Activated effector memory CD4-positive, alpha-beta T cell treated with Interleukin-2 at 50 U/mL for 16 hours (primary cell): Measurements from ENCODE around the gene PRR19.
"Not testable (repeated sequence)": the region's sequence is repeated elsewhere in the genome, so short reads cannot be mapped to it uniquely, and the experiment has no call there.

Source experiments
- DNase-seq: peaks from one replicate; pipeline ENCODE4 v3.0.0-alpha.2; 2020

The PRR19 gene

DNA sequence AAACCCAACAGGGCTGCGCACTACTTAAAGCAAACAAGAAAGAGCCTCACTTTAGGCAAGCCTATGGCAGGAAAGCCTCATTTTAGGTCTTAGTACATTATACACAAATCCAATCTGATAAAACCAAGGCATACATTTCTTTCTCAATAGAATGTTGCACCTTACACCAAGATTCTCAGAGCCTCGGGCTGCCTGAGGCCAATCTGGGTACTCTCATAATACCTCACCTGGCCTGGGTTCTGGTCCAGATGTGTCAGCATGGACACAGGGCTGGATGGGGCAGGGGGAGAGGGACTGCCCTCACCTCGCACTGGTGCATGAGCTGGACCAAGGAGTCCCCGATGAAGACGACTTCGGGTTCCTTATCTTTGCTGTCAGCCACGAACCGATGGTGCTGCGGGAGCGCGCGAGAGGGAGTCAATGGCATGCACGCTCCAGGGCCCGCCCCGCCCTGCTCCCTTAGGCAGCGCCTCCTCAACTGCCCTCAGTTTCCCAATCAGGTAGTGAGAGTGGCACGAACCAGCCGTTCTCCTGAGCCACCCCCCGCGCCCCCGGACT lies at the start of gene PRR19:
TSS of gene PRR19 (plus strand) at position 487 of the 558 bp plus-strand sequence. CDS start 7,453 bp downstream, outside the sequence.
- no peak for DNase-seq

DNA sequence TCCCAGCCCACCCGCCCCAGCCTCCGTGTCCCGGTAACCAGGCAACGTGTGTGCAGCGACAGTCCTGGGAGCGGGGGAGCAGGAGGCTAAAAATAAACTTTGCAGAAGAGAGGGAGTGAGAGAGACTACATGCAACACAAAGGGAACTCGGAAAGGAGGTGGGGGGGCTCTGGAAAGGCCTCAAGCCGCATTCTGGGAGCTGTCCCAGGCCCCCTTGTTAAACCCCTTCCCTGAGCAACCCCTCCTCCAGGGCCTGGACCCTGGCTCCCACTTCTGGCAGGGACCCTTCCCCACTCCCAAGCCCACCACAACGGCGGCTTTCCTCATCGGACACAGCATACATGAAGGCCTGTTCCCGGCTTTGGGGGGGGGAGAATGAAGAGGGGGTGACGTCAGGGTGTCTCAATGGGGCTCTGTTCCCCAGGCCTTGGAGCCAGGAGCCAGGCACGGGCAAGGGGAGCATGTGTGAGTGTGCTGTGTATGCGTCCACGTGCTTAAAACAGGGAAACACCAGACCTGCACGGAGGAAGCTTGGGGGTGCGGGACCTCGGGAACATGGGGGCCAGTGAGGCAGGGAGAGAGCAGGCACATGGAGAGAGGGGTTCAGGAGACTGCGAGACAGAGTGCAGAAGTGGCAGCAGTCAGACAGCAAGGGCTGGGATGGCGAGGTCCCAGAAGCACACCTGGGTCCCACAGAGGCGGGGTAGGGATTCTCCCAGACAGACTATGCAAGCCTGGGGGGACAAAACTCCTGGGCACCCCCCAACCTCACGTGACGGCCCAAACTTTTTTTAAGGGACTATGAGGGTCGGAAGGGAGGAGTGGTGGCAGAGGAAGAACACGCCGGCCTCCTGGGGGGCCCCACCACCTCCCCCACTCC lies 49.3 kb upstream of the PRR19 start:
- no peak for DNase-seq

- DNase-seq, result peak; percentile 57
Measured at GRCh38 chr19:42253245-42254088, 48.5 kb upstream of the PRR19 start.

DNA sequence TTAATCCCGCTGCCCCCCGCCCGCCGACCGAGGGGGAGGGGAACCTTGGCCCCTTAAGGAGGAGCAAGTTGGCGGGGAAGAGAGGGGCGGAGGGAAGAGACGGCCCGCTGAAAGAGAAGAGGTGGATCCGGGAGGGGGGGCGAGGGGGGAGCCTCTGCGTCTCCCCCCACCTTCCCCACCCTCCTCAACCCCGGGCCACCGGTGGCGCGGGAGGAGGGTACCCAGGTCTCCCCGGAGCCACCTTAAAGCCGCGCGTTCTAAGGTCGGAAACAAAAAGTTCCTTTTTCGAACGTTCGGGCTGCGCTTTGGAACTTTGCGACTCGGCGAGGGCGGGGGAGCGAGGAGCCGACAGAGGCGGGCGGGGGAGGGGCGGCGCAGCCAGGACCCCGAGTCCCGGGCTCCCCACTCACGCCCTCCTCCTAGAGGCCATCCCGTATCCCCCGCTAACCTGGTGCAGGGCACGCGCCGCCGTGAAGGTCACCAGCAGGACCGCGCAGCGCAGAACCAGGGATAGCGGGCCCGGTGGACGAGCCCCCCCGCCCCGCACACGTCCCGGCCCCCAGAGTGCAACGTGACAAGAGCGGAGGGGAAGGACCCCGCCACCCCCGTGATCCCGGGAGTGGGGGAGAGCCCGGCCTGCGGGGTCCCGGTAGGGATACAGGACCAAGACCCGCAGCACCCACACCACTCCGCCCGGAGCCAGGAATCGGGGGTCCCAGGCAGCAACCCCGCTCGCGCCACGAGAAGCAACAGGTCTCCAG lies 47.7 kb upstream of the PRR19 start:
- peak; percentile 71 for DNase-seq

GRCh38 chr19:42254850-42255765 lies 46.8 kb upstream of the PRR19 start, which contains the start of gene ERF:
Gene ERF, minus strand, starts transcription at chr19:42255128. Its CDS starts 129 bp downstream, at chr19:42254999.
- DNase-seq, result peak; percentile 90

- no peak for DNase-seq
Measured at GRCh38 chr19:42255766-42256745, 45.9 kb upstream of the PRR19 start.

DNA sequence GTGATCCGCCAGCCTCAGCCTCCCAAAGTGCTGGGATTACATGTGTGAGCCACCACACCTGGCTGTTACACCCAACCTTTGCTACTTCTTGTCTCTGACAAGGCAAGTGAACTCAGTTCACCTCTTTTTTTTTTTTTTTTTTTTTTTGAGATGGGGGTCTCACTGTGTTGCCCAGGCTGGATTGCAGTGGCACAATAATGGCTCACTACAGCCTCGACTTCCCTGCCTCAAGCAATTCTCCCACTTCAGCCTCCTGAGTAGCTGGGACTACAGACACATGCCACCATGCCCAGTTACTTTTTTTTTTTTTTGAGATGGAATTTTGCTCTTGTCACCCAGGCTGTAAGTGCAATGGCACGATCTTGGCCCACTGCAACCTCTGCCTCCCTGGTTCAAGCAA lies 44.1 kb upstream of the PRR19 start:
- DNase-seq, result not testable (repeated sequence)

DNA sequence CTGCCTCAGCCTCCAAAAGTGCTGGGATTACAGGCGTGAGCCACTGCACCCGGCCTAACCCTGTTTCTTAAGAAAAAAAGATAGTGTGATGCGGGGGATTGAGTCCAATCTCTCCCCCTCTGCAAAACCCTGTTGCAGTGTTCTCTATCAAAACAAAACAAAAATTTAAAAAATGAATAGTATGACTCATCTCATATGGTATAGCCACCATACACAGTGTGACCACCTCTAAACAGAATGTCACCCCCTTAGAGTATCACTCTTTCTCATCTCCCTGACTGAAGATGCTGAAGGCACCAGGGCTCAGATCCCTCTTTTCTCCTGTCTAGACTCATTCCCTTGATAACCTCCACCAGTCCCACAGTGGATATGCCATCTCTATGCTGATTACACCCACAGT lies 40.2 kb upstream of the PRR19 start:
- no peak for DNase-seq

- not testable (repeated sequence) for DNase-seq
Measured at GRCh38 chr19:42266105-42266504, 35.8 kb upstream of the PRR19 start.

DNA sequence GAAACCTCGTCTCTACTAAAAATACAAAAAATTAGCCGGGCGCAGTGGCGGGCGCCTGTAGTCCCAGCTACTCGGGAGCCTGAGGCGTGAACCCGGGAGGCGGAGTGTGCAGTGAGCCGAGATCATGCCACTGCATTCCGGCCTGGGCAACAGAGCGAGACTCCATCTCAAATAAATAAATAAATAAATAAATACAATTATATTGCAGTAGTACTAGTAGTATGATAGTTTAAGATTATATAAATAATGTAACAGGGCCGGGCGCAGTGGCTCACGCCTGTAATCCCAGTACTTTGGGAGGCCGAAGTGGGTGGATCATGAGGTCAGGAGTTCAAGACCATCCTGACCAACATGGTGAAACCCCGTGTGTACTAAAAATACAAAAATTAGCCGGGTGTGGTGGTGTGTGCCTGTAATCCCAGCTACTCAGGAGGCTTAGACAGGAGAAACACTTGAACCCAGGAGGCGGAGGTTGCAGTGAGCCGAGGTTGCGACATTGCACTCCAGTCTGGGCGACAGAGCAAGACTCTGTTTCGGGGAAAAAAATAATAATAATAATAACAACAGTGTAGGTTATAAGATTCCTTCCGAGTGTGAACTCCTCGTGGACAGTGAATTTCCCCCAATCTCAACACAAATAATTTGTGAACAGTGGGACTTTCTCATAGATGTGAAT lies 34.9 kb upstream of the PRR19 start:
- DNase-seq, result not testable (repeated sequence)

DNA sequence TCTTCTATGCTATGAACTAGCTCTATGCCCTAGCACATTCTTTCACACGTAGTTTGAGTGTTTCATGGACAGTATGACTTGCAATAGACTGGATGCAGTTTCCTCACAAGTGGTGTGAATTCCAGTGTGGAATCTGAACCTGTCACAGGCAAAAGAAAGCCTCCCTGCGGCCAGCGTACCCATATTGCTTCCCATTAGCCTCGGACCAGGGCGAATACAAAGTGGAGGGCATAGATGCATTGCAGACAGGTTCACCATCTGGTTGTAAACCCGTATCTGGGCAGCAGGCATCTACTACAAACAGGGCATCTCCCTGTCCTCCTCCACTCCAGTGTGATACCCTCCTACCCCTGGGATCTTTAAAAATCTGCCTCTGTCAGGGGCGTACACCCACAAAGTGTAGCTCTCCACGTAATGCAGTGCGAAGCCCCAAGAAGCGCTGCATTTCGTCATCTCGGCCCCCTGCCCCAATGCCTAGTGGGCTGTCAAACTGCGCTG lies 34.2 kb upstream of the PRR19 start:
- DNase-seq, result no peak

DNA sequence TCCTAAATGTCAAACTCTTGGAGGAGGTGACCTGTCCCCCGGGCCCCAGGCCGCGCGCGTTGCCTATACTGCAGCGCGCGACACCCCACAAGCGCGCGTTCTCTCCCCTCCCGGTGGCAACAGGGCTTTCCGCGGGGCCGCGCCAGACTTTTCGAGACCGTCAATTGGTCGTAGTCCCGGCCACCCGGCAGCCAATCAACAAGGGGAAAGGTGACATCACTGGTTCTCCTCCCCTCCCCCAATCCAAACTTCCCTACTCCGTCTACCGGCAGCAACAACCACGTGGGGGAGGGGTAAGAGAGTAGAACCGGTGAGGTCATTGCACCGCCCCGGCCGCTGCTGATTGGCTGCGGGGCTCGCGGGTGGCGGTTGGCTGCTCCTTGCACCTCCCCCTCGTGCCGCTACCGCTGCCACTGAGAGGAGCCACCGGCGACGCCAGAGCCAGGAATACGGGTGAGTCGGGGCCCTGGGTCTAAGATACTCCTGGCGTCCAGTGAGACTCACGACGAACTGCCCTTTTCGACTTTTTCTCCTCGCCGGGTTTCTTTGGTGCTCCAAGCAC lies 33.7 kb upstream of the PRR19 start:
- DNase-seq, result peak; percentile 98

DNA sequence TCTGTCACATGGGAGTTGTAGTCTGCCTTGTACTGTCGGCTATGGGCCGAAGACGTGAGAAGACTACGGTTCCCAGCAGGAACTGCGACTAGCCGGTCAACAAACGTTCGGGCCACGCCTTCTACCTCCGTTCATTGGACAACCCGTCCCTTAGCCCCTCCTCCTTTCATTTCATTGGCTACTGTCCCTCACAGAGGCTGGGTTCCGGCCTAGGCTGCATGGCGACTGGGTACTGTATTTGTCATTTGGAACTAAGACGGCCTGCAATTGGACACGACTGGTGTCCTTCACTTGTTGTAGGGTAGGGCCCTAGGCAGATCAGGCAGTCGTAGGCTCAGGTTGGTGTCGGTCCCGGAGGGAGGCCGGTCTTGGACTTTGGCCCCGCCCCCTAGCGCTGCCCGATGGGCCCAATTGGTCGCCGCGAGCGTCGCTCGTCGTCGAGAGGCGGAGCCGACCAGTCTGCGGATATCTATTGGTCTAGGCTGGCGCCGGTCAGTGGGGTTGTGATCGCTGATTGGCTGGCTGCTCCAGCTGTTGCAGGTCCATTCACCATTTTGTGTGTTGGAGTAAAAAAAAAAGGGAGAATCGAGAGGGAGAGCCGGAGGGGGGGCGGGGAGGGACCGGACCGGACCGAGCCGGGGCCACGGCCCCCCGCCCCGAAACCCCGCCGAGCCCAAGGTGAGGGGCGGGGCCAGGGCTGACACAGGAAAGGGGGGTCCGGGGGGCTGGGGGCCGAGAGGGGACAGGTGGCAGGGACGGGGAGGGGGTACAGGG lies 33.0 kb upstream of the PRR19 start, which contains the start of gene CIC:
TSS of gene CIC (plus strand) at position 549 of the 774 bp plus-strand sequence. CDS start 2,532 bp downstream, outside the sequence.
- peak; percentile 99 for DNase-seq

DNA sequence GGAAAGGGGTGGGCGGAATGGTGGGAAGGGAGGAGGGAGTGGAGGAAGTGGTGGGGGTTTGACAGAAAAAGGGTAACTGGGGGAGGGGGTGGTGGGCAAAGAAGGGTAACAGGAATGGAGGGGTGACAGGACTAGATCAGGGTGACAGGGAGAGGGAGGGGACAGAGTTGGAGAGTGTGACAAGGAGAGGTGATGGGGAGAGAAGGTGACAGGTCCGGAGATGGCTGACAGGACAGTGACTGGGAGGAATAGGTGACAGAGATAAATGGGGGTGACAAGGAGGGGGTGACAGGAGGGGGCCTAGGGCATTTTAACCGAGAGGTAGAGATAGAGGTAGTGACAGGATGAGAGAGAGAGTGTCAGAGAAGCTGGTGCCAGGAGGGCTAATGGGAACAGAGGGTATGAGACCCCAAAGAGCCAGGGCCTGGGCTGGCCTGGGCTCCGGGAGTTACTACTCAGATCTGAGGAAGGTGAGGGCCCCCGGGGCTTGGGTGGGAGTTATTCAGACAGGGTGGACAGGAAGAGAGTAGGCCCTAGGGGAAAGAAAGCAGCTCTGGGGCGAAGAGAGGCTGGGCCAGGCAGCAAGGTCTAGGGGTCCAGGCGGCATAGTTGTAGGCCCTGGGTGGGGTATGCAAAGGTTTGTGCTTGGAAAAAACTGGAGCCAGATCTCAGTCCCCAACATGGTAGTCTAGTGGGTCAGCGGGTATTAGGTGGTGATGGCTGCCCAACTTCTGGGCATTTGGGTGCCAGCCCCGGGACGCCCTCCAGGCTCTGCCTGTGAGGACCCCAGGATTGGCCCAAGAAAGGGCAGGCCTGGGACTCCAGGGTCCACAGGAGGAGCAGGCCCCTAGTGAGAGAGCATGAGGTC lies 32.2 kb upstream of the PRR19 start:
- DNase-seq, result no peak

DNA sequence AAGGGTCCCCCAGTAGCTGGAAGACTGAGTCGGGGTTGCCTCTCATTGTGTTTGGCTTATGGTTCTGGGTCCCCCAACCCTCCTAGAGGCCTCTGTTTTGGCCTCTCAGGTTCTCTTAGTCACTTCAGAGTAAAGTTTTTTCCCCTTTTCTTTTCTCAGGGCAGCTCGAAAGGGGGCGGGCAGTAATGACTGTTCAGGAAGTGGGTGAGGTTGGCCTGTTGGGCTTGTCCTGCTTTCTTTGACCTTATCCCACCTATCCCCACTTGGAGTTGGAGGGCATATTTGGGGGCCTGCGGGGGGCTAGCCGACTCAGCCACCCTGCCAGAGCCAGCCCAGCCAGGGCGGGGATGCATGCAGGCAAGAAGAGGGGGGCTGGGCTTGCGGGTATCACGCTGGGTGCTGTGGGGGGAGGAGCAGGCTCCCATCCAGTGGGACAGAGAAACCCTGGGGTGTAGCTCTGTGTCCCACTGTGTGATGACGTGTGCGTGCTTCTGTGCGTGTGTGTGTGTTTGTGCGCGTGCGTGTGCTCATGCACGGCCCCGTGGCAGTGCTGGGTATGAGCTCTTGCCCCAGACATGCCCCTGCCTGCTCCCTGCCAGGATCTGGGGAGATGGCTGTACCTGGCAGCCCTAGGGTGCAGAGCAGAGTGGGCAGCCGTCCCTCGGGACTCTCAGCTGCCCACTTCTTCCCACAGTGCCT lies 31.4 kb upstream of the PRR19 start:
- DNase-seq, result peak; percentile 45

DNA sequence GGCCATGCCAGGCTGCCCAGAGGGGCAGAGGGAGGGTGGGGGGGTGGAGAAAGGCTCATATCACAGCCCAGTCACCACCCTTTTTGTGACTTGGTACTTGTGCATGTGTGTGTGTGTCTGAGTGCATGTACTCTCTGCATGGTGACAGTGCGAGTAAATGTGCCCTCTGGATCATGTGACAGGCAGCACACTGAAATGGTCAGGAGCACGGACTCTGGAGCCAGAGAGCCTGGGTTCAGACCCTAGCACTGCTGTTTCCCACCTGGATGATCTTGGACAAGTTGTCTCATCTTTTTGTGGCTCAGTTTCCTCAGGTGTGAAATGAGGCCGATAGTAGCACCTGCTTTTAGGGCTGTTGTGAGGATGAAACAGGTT lies 30.9 kb upstream of the PRR19 start:
- DNase-seq, result no peak
